GM20000 (cell line): ENCODE measurements around the gene ATIC.
A peak's percentile ranks its signal among the peaks of the same experiment; 100 is the strongest.

ENCODE experiments used
- DNase-seq: peaks from one replicate; pipeline ENCODE4 v3.0.0; 2012; ENCODE audit warnings: low spot score
- TF ChIP-seq, protein P1 (sequence below): IDR thresholded peaks from 2 replicates; pipeline ENCODE4 v1.5.1; 2012; ENCODE audit warnings: mild to moderate bottlenecking, control low read depth; ENCODE audit errors: extremely low read depth, missing control alignments

ATIC gene

DNA sequence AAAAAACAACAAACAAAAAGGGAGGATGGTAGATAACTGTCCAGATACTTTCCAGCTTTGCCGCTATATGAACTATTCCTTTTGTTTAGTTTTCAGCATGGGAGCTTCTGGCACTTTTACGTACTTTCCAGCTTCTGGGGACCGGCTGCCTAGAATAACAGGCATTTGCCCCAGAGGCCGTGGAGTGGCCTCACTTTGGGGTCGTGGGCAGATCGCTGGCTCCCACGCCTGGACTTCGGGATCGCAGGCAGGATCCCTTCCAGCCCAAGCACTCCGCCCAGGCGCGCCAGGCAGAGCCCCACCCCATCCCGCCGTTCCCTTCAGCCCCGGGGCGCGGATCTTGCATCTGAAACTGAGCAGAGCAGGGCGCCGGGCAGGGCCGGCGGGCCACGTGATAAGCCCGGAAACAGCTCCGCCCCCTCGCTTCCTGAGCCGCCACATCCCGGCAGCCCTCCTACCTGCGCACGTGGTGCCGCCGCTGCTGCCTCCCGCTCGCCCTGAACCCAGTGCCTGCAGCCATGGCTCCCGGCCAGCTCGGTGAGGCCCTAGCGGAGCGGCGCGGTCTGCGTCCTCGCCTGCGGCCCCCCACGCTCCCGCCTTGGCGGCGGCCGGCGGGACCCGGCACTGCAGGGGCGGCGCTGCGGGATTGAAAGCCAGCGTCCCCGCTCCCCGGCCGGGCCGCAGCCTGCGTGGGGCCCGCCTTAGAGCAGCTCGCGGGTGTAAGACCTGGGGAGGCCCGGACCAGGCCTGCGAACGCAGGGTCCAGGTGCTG, at the start of gene ATIC:
TSS of gene ATIC (plus strand) at position 435 of the 772 bp plus-strand sequence. CDS start at position 519, 84 bp downstream.
- TF ChIP-seq, protein P1, sequence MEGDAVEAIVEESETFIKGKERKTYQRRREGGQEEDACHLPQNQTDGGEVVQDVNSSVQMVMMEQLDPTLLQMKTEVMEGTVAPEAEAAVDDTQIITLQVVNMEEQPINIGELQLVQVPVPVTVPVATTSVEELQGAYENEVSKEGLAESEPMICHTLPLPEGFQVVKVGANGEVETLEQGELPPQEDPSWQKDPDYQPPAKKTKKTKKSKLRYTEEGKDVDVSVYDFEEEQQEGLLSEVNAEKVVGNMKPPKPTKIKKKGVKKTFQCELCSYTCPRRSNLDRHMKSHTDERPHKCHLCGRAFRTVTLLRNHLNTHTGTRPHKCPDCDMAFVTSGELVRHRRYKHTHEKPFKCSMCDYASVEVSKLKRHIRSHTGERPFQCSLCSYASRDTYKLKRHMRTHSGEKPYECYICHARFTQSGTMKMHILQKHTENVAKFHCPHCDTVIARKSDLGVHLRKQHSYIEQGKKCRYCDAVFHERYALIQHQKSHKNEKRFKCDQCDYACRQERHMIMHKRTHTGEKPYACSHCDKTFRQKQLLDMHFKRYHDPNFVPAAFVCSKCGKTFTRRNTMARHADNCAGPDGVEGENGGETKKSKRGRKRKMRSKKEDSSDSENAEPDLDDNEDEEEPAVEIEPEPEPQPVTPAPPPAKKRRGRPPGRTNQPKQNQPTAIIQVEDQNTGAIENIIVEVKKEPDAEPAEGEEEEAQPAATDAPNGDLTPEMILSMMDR, result no peak
- DNase-seq, result peak; percentile 95

- no peak for DNase-seq
- TF ChIP-seq, protein P1, result no peak
These were observed 49.6 kb upstream of the ATIC start for GRCh38 chr2:215262303-215262702.

DNA sequence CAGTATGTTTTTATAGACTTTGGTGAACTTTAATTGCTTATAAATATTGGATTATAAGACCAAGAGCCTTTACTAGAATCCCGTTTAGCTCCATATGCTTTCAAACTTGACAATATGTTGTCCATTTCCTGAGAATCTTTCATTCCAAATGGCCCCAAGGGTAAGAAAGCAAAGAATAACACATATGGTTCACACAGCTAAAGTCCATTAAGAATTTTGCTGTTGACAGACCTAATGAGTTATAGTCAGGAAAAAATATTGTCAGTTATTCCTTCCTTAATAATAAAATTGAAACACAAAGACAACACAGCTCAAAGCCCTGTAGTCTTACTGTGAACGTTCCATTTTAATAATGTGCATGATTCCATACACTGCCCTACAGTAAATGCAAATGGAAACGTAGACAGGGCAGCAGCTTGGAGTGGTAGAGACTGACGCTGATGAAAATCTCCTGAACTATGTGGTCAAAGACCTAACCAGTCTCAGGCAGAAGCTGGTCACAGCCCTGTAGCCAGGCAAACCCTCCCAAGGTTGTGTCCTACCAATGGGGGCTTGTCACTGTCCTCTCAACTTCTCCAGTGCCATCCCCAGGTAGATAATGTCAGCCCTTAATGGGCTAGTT, 49.0 kb upstream of the ATIC start:
- TF ChIP-seq, protein P1, result no peak
- no peak for DNase-seq

- TF ChIP-seq, protein P1, result no peak
- no peak for DNase-seq
These were observed 47.5 kb upstream of the ATIC start for GRCh38 chr2:215264374-215264773.

DNA sequence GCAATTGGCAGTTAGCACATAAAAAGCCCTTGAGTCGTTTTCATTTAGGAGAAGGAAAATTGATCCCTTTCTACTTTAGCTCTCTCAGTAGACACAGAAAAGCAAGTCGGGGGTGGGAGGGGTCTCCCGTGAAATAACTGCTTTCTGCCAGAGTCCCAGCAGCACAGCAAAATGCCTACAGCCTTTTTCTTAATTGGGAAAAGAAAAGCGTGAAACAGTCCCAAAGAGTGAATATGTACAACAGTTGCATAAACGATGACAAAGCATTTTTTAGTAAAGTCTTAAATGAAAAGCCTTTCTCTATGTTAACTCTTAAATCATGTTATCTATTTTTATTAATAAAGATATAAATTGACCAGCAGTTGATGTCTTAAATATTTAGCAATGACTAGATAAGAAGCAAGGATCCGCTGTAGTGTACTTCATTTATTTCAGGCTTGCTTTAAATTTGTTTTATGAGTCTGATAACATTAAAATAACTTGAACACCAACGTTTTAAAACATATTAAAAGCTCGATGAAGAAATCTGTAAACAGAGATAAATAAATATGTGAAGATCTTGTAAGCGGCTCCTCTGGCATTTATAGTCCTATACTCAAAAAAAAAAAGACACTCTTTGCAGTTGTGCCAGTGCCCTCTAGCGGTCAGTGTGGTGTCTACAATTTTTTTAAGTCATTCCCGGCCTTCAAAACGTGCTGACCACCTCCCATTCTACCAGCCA, 42.3 kb upstream of the ATIC start:
- peak; percentile 54 for DNase-seq

DNA sequence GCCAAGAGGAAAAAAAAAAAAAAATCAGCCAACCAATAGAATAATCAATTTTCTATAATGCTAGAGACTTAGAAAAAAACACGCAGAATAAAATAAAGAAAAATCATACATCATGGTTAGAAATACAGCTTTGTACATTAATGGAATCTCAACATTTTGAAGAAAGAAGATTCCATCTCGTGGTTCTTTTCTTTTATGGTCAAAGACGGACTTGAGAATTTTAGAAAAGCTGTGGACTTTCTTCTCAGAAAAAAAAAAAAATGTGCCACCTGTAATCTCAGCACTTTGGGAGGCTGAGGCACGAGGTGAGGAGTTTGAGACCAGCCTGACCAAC, 41.8 kb upstream of the ATIC start:
- DNase-seq, result no peak
- TF ChIP-seq, protein P1, result no peak

More for the DNA sequence above, 42.3 kb upstream of the ATIC start:
- TF ChIP-seq, protein P1, result peak; percentile 53

DNA sequence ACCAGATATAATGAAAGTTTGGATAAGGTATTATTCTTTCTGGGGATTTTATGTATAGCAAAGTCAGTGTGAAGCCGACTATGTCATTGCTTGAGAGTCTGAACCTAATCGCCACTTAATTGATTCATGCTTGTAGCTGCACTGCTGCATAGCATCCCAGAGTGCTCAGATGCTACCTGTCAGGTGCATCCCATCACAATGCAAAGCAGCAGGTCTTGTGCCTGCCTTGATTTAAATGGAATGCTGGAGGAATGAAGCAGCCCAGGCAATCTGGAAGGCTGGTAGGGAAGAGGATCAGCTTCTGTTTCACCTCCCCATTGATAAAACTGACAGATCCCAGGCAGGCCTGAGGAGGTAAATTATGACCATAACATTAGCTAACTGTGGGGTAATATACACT, 40.4 kb upstream of the ATIC start:
- TF ChIP-seq, protein P1, result no peak
- DNase-seq, result no peak
